SIG-M5 (cell line): ENCODE measurements around the gene HS3ST3A1.
"Not testable (repeated sequence)": the region's sequence is repeated elsewhere in the genome, so short reads cannot be mapped to it uniquely, and the experiment has no call there.

Experiments
- DNase-seq: peaks from one replicate; lab custom pipeline; 2025; lab: John Stamatoyannopoulos, UW

The HS3ST3A1 gene

DNA sequence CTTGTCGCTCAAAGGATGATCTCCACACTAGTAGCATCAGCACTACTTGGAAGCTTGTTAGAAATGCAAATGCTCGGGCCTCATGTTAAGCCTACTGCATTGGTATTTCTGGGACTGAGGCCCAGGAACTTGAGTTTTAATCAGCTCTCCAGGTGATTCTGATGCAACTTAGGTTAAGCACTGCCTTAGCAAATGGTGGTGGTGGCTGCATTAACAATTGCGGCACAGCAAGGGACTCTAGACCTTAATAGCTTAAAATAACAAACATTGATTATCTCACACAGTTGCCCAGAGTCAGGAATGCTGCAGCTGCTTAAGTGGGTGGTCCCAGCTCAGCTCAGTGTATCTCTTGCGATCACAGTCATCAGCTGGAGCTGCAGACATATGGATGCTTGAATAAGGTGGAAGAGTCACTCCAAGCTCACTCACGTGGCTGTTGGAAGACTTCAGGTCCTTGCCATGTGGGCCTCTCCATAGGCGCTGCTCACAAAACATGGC is 25.8 kb downstream of the HS3ST3A1 start:
- DNase-seq: no peak

DNA sequence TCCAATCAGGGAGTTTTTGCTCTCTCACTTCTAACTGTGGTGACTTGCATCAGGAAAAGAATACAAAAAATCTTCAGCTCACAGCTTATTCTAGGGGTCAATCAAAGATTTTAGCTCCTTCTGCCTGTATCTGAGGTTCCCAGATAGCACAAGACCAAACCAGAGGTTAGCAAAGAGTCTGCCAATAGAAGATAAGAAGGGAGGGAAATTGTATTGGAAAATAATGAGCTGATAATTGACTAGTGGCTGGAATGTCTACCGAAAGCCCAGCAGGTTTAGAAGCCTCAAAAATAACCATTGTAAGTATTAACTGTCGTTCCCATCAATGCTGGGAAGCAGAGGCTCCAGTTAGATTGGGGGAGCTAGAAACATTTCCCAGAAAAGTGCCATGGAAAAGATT is 26.3 kb downstream of the HS3ST3A1 start:
- no peak for DNase-seq

- DNase-seq: no peak
Measured at GRCh38 chr17:13572581-13572980, 29.1 kb downstream of the HS3ST3A1 start.

DNA sequence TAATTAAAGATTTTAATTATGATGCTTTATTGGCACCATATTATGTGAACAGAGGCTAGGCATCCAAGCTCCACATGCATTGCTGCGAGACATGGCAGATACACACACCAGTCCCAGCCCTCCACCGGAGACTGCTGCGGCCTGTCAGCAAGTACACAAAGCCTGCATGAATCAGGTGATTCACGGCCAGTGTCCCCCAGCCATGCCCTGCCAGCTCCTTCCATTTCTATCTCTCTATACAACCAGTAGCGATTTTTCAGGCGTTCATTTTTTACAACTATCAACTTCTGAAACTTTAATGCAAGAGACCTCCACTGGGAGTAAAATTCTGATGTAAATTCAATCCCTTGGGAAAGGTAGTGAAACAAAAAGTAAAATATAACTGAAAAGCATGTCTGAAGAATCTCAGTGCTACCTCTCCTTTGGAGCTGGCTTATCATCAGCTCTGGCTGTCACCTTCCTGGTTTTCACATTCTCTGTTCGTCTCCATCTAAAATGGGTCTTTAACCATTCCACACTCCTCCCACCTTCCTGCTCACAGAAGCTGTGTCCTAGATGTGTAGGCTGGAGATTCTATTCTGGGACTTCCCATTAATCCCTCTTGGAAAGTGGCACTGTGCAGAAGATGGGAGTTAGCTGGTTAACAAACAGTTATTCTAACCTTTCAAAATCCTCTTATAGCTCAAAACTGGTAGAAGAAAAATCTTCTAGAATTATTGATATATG is 32.2 kb downstream of the HS3ST3A1 start:
- no peak for DNase-seq

DNA sequence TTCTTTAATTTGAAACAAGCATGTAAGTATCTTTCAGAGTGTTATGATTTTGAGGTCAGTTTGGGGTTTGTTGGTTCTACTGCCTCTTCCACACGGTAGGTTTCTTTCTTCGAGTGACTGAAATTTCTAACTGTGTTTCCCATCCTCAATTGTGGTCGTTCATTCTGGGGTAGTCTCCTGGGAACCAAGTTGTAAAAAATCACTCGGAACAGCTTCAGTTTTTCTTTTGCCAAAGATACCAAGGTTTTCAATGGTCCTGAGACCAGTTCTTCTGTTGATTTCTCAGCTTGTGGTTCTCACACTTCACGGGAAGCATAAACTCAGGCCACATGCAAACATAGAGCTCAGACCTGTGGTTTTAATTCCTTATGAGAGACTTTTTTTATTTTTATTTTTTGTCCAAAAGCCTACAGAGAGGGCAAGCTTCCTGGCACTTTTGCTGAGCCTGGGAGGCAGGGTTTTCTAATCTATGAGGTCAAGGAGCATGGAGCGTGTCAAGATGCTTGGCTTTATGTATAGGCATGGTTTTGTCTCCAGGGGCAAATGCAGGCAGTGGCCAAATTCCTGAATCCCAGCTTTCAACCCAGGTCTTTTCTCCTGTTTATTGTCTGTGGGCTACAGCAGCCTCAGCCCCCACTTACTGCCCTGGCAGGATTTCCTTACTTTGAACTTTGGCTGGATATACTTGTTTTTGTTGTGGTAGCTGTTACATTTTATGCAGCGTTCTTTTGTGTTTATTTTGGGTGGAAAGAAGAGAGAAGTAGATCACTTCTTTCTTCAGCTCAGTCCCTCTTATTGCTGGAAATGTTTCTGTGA is 32.9 kb downstream of the HS3ST3A1 start:
- DNase-seq: no peak

GRCh38 chr17:13563866-13564265 is 37.9 kb downstream of the HS3ST3A1 start:
- DNase-seq: no peak

DNA sequence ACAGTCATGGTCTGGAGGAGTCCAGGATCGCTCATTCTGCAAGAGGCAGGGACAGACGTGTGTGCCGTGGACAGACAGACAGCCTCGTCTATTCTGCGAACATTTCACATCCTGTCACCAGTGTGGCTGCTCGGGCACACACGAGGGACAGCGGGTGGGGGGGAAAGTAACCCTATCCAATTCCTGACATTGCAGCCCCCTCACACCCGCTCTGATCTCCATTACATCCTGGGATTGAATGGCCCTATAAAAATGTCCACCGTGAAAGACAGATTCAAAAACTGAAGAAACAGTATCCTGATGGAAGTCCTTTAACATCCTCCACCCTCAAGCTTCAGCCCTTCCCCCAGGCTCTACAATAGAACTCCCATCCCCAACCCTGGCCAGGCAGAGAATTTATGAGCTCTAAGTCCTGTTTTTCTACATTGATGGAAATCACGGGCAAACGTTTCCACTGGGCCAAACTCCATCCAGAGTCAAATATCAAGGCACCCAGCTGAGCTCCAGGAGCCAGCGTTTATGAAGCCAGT is 39.4 kb downstream of the HS3ST3A1 start:
- DNase-seq: no peak

DNA sequence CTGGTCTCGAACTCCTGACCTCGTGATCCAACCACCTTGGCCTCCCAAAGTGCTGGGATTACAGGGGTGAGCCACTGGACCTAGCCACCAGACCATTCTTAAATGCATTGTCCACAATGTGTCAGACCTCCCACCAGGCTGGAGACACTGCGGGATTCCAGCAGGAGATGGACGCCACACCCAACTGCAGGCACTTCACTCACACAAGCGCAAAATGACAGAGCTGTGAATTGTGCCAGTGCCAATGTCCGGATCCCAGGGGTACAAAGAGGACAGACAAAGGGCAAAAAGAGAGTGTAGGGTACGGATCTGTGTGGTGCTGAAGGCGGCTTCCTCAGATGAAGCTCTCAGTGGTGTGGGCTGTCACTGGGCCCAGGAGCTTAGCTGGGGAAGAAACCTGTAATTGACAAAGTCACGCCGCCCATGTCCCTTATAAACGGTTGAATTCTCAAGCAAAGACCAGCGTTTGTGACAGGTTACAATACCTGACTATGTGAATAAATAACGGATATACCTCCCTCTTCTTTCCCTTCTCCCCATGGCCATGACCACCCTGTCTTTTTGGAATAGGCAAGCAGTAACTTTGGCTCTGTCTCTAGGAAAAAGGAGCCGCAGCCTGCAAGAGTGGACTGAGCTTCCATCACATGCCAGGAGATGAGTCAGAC is 40.0 kb downstream of the HS3ST3A1 start:
- no peak for DNase-seq

DNA sequence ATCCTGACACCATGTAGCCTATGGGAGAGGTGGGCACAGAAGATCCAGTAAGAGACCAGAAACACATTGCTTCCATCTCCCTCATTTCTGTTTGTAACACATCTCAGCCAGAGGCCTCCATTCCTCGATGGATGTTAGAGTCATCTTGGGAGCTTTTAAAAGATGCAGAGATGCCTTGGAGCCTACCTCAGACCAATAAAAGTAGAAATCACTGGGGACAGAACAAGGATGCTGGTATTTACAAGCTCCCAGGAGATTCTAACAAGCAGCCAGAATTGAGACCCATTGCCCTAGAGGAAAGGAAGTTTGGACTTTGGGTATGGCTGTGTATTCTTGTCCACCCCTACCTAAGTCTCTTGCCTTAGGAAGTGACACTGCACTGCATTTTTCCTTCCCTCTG is 40.8 kb downstream of the HS3ST3A1 start:
- DNase-seq: no peak

DNA sequence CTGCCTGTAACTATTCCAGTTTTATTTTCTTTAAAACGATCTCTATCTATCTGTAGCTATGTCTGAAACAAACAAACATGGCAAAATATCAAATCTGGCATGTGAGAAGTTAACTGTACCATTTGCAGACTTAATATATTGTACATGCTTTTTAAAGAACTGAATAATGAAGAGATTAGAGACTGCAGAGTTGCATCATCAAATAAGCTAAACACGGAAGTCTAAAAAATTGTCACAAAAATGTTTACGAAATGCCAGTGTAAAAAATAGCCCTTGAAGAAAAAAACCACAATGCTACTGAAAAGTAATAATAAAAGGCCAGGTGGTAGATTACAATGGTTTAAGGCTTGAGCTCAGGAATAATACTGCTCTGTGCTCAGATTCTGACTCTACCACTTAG is 43.1 kb downstream of the HS3ST3A1 start:
- no peak for DNase-seq

- DNase-seq: no peak
Measured at GRCh38 chr17:13557077-13557476, 44.7 kb downstream of the HS3ST3A1 start.

GRCh38 chr17:13554231-13554630 is 47.5 kb downstream of the HS3ST3A1 start:
- DNase-seq: no peak

DNA sequence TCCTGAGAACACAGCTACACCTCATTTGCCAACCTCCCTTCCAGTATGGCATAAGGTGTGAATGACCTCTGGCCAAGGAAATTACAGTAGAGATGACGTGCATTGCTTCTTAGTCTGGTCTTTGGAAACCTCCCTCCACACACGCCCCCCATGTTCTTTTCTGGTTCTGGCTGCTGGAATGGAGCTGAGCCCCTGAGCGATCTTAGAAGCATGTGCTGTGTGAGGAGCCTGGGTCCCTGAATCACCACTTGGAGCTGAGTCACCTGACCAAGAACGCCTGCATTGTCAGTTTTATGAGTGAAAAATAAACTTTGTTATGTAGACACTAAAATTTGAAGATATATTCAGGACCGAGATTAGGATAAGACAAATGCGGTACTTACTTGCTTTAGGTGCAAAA is 51.4 kb downstream of the HS3ST3A1 start:
- no peak for DNase-seq

DNA sequence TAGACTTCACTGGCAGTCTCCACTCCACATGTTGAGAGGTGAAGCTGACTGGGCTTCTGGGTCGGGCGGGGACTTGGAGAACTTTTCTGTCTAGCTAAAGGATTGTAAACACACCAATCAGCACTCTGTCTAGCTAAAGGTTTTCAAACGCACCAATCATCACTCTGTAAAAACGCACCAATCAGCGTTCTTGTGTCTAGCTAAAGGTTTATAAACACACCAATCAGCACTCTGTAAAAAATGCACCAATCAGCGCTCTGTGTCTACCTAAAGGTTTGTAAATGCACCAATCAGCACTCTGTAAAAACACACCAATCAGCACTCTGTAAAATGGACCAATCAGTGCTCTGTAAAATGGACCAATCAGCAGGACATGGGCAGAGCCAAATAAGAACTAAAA is 53.2 kb downstream of the HS3ST3A1 start:
- DNase-seq: not testable (repeated sequence)

DNA sequence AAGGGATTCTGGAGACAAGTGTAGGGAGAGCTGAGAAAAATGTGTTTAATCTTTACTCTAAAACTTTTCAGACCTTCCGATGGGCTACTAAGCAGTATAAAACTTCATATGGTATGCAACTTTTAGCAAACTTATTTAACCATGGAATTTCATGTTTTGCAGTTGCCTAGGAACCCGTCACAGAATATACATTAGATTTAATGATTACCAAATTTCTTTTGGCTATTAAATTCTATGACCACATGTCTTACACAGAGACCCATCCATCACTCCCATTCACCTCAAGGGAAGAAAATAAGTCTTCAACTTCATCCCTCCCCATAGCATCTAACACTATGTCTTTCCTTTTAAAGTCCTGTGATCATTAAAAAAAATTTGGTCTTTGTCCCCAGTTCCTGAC is 54.9 kb downstream of the HS3ST3A1 start:
- DNase-seq: no peak

DNA sequence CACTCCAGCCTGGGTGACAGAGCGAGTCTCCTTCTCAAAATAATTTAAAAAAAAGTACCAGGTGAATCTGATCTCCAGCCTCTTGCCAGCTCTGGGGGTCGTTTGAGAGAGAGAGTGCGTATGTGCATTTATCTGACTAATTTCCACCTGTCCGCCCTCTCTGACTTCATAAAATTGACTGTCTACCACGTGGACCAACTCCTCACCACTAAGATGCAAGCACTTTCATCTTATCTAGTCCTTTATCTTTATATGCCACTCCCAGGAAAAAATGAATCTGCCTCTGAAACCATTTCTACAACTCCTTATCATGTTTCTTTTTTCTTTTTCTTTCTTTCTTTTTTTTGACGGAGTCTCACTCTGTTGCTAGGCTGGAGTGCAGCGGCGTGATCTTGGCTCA is 55.8 kb downstream of the HS3ST3A1 start:
- no peak for DNase-seq

DNA sequence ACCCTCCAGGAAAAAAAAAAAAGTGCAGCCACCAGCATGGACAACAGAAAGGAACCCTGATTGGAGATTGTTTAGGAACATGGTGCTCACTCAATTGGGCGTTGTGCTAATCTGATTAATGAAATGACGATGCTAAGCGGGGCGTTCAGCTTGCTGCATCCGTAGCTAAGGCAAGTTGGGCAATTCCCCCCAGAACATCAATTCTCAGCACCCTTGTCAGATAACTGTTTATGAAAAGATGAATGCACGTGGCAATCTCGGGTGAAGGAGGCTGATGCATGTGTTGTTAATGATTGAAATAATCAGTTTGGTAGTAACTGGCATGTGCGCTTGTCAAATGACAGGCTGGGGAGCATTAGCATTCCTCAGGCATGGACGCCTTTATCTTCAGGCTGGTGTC is 57.0 kb downstream of the HS3ST3A1 start:
- DNase-seq: no peak

- DNase-seq: no peak
Measured at GRCh38 chr17:13544292-13544691, 57.4 kb downstream of the HS3ST3A1 start.

- DNase-seq: no peak
Measured at GRCh38 chr17:13542636-13543035, 59.1 kb downstream of the HS3ST3A1 start.

- DNase-seq: no peak
Measured at GRCh38 chr17:13541032-13541480, 60.7 kb downstream of the HS3ST3A1 start.

GRCh38 chr17:13540546-13540945 is 61.2 kb downstream of the HS3ST3A1 start:
- DNase-seq: no peak

DNA sequence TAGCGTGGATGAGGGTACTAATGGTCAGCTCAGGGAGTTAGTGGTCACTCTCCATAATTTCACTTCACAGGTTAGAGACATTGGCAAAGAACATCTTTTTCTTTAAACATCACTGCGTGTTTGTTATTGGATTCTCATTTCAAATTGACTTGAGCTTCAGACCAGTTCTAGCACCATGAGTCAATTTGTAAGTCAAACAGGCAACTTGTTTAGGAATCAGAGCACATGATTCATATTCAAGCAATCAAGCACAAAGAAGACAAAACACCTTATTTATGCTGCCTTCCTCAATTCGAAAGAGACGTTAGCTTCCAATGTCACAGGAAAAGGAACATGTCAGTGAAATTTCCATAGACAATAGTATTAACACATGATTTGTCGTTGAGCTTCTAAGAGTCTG is 62.3 kb downstream of the HS3ST3A1 start:
- no peak for DNase-seq
